NCI-H1048 (cell line): Measurements from ENCODE around the gene PKHD1.

Experiments used
- DNase-seq: peaks from one replicate; lab custom pipeline; 2025; lab: John Stamatoyannopoulos, UW

Gene PKHD1

GRCh38 chr6:51702851-51703250, 384.6 kb downstream of the PKHD1 start:
- DNase-seq, result no peak

GRCh38 chr6:51684603-51685002, 402.8 kb downstream of the PKHD1 start:
- DNase-seq, result no peak

DNA sequence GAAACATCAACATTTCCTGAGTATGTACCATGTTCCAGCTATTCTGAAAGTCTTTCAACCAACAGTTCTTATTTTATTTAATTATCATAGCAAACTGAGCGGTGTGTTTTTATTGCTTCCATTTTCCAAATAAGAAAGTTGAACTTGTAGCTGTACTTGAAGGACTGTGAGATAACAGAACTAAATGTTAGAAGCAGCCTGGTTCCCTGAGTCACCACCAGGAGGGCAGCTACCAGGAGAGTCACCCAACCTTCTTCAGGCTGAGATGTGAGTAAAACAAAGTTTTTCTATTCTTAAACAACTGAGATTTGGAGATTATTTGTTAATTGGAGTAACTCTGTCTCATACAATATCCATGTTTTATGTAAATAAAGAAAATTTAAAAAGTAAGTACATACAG, 403.4 kb downstream of the PKHD1 start:
- no peak for DNase-seq

DNA sequence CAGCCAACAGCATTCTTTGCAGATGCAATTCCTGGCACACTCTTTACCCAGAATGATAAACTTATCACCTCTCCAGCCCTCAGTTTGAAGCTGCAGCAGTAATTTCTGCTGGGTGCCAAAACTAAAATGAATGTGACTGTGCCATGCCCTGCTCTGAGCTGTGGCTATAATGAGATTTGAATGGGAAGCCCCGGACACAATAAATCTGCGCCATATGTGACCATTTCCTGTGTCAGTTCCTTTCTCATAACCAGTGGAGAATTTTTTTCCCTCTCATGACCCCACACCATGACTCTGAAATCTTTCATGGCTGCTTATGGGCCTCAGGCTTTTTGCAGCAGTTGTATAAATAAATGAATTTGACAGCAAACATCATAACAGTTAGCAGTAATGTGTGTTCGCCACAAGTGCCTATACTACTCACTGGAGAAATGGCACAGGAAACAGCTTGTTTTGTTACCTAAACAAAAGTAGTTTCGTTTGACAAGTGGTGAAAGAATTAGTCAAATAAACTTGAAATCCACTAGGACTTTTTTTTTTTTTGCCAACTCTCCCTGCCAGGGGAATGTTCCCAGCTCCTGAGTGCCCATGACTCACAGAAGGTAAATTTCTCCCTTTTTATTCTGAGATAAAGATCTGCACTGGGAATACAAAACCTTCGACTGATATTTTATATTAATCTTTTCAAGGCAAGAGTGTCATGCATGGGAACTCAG, 408.4 kb downstream of the PKHD1 start:
- no peak for DNase-seq

- no peak for DNase-seq
Observed at GRCh38 chr6:51678274-51678673, 409.1 kb downstream of the PKHD1 start.

- DNase-seq, result no peak
Observed at GRCh38 chr6:51675922-51676275, 411.5 kb downstream of the PKHD1 start.

DNA sequence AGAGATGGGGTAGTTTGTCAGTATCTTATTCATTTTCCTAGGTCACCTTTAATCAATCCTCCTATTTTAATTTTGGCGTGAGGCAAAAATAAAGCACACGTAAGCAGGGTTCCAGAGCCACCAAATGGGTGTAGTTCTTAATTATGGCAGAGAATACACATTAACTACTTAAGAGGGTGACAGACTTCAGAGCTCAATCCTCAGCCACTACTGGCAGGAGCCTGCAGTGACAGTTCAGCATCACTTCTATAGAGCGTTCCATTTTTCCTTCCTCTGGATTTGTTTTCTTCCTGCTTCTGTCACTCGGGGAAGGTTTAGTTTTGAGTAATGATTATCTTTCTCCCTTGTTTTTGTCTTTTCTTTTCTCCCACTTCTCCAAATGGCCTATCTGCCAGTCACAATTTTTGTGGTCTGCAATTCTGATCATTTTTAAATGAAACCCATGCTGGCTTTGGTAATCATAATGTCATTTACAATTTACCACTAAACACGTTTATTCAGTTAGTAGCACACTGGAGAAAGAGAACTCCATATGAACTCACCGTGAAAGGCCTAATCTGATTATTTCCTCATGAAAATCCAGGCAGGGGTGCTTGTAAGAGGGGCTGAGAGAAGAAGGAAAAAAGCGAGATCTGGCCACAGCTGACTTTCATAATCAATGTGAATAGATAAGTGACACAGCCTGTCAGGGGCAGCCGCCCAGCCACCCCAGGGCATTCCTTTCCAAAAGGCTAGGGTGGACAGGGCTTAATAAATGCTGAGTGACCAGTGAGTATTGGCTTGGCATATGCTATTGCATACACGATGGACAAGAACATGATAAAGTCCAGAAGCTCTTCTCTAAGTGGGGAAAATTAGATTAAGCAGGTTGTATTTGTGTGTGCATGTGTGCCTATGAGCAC, 412.1 kb downstream of the PKHD1 start:
- no peak for DNase-seq

DNA sequence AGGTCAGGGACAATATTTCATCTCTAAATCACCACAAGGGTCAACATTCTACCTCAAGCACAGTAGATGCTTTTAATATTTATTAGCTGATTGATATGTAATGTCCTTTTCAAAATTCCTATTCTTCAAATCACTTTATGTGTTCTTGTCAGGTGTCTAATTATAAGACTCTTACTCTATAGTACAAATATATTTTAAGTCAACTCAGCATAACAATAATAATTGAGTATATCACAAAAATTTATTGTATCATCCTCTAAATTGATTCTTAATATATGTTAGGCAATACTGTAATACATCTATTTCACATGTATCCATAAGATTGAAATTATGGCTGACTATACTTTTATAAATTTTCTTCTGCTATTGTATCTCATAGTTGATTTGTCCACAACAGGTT, 423.9 kb downstream of the PKHD1 start:
- DNase-seq, result no peak

DNA sequence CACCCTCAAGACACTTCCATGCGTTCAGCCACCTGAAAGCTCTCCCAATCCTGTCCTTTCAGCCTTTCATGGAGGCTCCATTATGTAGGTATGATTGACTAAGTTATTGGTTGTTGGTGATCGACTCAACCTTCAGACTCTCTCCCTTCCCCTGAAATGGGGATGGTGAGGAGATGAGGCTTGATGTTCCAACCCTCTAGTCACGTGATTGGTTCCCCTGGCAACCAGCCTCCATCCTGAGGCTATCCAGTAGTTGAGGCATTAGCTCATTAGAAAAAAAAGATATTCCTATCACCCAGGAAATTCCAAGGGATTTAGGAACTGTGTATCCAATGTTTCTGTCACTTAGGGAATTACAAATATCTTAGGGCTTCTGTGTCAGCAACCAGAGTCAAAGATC, 426.6 kb downstream of the PKHD1 start:
- no peak for DNase-seq

- no peak for DNase-seq
Observed at GRCh38 chr6:51657491-51657890, 429.9 kb downstream of the PKHD1 start.

GRCh38 chr6:51655517-51655916, 431.9 kb downstream of the PKHD1 start:
- no peak for DNase-seq

- no peak for DNase-seq
Observed at GRCh38 chr6:51654647-51655046, 432.8 kb downstream of the PKHD1 start.

DNA sequence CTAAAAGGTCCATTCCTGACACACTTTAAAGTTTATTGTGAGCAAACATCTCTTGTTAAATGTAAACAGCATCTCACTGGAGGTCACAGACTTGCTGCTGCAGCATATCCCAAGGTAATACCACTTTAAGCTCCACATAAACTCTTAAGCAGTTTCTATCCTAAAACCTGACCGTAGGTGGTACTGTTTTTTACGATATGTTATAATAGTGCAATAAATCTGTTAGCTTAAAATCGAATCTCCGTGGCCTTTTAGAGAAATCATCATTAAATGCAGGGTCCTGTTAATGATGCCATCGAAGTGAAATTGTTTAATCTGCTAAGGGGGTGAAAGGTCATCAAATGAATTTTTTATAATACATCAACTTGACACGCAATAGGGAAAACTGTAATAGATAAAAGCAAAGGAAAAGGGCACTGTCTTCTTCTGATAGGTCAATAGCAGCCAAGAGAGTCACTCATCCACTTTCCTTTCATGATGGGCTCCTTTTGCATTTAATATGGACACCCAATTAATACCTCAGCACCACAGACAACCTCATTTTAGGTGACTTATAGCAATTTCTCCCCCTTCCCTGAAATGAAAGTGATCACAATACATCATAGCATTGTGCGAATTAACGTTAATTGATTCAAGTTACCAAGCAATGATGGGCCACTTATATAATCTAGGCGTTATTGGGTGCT, 436.1 kb downstream of the PKHD1 start:
- no peak for DNase-seq

DNA sequence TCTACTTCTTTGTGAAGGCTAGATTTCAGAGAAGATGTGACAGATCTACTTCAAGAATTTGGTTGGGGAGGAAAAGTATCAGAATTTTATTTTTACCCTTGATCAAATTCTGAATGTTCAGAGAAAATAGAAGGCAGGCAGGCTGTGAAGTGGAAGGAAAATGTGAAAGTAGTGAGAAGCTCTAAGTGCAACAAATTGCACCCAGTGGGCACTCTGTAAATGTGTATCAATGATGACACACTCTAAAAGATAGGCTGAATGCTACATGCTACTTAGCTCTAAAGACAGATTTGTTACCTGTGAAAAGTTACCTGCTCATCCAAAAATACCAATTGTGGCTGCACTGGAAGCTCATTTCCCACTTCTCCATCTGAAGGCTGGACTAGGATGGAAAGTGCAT, 438.6 kb downstream of the PKHD1 start:
- DNase-seq, result no peak

- DNase-seq, result no peak
Observed at GRCh38 chr6:51648236-51648635, 439.2 kb downstream of the PKHD1 start.

DNA sequence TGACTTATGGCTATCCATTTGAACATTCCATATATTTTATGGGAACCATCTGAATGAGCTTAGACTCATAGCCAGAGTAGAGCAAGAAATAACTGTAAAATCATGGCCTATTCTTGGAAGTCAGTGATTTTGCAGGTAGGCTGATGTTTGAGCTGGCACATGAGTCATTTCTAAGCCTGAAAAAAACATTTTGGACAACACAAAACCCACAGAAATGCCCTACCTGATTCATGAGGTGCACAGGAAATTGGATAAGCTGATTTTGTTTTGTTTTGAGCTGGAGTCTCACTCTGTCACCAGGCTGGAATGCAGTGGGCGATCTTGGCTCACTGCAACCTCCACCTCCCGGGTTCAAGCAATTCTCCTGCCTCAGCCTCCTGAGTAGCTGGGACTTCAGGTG, 443.0 kb downstream of the PKHD1 start:
- no peak for DNase-seq

DNA sequence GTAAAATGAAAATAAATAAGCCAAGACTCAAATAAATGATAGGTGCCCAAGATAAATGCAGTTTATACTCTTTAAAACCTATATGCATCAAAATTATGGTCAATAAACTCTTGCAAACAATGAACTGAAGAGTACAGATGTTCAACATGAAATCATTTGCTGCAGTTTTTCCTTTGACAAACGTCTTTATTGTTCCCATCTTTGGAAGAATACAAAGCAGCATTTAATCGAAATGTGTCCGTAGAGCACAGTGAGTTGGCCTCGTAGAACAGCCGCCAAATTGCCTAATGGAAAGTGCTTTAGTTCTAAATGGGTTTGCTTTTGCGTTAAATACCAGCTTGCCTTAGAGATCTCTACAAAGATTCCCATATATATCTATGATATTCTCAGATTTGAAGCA, 447.4 kb downstream of the PKHD1 start:
- DNase-seq, result no peak

- DNase-seq, result no peak
Observed at GRCh38 chr6:51633424-51633823, 454.0 kb downstream of the PKHD1 start.

GRCh38 chr6:51630011-51630410, 457.4 kb downstream of the PKHD1 start:
- no peak for DNase-seq

DNA sequence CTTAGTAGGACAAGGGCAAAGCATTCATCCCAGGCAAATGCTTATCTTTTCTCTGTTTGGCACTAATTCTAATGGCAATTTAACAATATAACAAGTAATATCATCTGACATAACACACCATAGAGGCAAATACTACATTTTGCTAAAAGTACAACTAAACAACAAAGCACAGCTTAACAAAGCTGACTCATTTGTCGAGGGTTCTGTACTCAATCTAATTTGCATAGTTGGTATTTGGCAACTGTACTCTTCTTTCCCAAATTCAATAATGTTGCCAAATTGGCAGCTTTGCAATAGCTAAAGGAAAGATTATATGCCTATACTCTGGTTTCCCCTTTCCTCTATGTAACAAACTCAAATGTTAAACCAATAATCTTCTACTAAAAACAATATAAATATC, 461.0 kb downstream of the PKHD1 start:
- DNase-seq, result no peak

- DNase-seq, result no peak
Observed at GRCh38 chr6:51625566-51625965, 461.8 kb downstream of the PKHD1 start.

DNA sequence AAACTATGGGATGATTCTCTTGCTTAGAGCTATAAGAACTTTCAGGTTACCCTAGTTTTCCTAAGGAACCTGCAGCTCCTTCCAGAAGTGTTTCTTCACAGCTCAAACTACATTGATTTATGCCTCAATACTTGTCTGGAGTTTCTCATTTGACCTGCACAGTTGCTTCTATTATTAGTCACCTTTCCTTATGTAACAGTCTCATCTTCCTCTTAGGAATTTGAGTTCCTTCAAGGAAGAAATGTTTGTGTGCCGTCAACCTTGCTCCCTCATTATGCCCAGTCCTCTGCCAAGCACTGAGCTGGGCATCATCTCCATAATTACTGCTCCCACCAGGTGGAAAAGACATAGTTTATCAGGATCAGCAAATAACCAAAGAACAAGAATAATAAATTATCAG, 466.4 kb downstream of the PKHD1 start:
- DNase-seq, result no peak
